Hepatic stellate cell (primary cell): ENCODE results near the gene PWWP2B.

Source experiments
- DNase-seq: peaks from one replicate; pipeline ENCODE4 v3.0.0; 2011; ENCODE audit warnings: low spot score

The PWWP2B gene

GRCh38 chr10:132459301-132460003 lies 62.5 kb downstream of the PWWP2B start:
- DNase-seq, result no peak

GRCh38 chr10:132460071-132460470 lies 63.1 kb downstream of the PWWP2B start:
- DNase-seq, result no peak

GRCh38 chr10:132460691-132461090 lies 63.7 kb downstream of the PWWP2B start:
- DNase-seq, result no peak

GRCh38 chr10:132461103-132461682 lies 64.2 kb downstream of the PWWP2B start:
- DNase-seq, result no peak

- no peak for DNase-seq
Observed at GRCh38 chr10:132461683-132462231, 64.8 kb downstream of the PWWP2B start.

GRCh38 chr10:132462463-132463332 lies 65.7 kb downstream of the PWWP2B start:
- no peak for DNase-seq

GRCh38 chr10:132463333-132464255 lies 66.6 kb downstream of the PWWP2B start:
- no peak for DNase-seq

GRCh38 chr10:132464256-132465192 lies 67.5 kb downstream of the PWWP2B start:
- DNase-seq, result no peak

- DNase-seq, result no peak
Observed at GRCh38 chr10:132465193-132465888, 68.3 kb downstream of the PWWP2B start.

GRCh38 chr10:132465889-132466519 lies 69.0 kb downstream of the PWWP2B start:
- no peak for DNase-seq

GRCh38 chr10:132466520-132467463 lies 69.8 kb downstream of the PWWP2B start:
- no peak for DNase-seq
